Prostate gland (tissue), 2 donors: ENCODE results near the gene KLHL29. TPM values are rescaled to one million over a fixed set of nuclear protein-coding genes. Genes with fewer than 3 reads are reported as not detected.

Source experiments
- DNase-seq: peaks from one replicate; pipeline ENCODE4 v3.0.0-alpha.2; 2019; ENCODE audit warnings: low spot score
- H3K27ac ChIP-seq, 2 donors: fragments of 200-600 bp; sonication (generic); 2 replicates each; pipeline ENCODE4 v1.5.1; 2017 to 2019
- H3K27me3 ChIP-seq: fragments of 200-600 bp; sonication (generic); replicated peaks from 2 replicates; pipeline ENCODE4 v1.5.1; 2019; ENCODE audit not compliant: insufficient read depth
- H3K36me3 ChIP-seq, 2 donors: fragments of 200-600 bp; sonication (generic); 1 replicate in 1 of 2; 2 replicates in 1 of 2; pipeline versions ENCODE4 v1.5.1 to v1.8.1; 2017 to 2019
- H3K4me1 ChIP-seq: fragments of 200-600 bp; sonication (generic); replicated peaks from 2 replicates; pipeline ENCODE4 v1.5.1; 2019
- H3K4me3 ChIP-seq, 2 donors: fragments of 200-600 bp; sonication (generic); 2 replicates each; pipeline ENCODE4 v1.5.1; 2017 to 2019
- H3K9me3 ChIP-seq: fragments of 200-600 bp; sonication (generic); 2 replicates; pipeline ENCODE4 v1.5.1; 2017
- CTCF ChIP-seq, 4 experiments: fragments of 200-600 bp in 2 of 4; fragments of 450-650 bp in 2 of 4; sonication (generic) in 2 of 4; IDR thresholded peaks; 1 replicate in 3 of 4; 2 replicates in 1 of 4; pipeline ENCODE4 v1.5.1; 2016 to 2019; ENCODE audit warnings: antibody characterized with exemption in 4 of 4, mild to moderate bottlenecking in 2 of 4, moderate library complexity in 2 of 4
- POLR2A ChIP-seq: fragments of 450-650 bp; IDR thresholded peaks from one replicate; pipeline ENCODE4 v1.6.1; 2016; ENCODE audit warnings: antibody characterized with exemption, mild to moderate bottlenecking
- POLR2AphosphoS5 ChIP-seq: sonication (generic); formaldehyde crosslinking; IDR thresholded peaks from one replicate; pipeline ENCODE4 v1.6.1; 2017; ENCODE audit warnings: antibody characterized with exemption
- WGBS: methylation state at CpG from one replicate; pipeline ENCODE4 v1.1.5; 2018; 5-methylcytosine and 5-hydroxymethylcytosine counted together
- intact Hi-C: fragments of 100-400 bp; cut with DNase I; formaldehyde crosslinking; loops from one replicate; pipeline ENCODE4 v1.14.2; 2022
- total RNA-seq, 2 donors: library from RNA; depleted of rRNA; stranded (reverse); fragments of >200 nt; gene quantifications; one replicate each; pipeline ENCODE4 v1.1.0, GENCODE V29; 2016

KLHL29 gene
- total RNA-seq, 2 donors from 2014 or later: 23.3 to 24.8 TPM

- 0% methylated on average over 54 of the region's 63 CpGs for whole genome bisulfite sequencing
- TF ChIP-seq POLR2A (no peak), POLR2AphosphoS5 (no peak), CTCF (IDR thresholded peaks at IDR 0.05) (no peak)
These were observed 864 bp downstream of the KLHL29 start for GRCh38 chr2:23385748-23386338.

DNA sequence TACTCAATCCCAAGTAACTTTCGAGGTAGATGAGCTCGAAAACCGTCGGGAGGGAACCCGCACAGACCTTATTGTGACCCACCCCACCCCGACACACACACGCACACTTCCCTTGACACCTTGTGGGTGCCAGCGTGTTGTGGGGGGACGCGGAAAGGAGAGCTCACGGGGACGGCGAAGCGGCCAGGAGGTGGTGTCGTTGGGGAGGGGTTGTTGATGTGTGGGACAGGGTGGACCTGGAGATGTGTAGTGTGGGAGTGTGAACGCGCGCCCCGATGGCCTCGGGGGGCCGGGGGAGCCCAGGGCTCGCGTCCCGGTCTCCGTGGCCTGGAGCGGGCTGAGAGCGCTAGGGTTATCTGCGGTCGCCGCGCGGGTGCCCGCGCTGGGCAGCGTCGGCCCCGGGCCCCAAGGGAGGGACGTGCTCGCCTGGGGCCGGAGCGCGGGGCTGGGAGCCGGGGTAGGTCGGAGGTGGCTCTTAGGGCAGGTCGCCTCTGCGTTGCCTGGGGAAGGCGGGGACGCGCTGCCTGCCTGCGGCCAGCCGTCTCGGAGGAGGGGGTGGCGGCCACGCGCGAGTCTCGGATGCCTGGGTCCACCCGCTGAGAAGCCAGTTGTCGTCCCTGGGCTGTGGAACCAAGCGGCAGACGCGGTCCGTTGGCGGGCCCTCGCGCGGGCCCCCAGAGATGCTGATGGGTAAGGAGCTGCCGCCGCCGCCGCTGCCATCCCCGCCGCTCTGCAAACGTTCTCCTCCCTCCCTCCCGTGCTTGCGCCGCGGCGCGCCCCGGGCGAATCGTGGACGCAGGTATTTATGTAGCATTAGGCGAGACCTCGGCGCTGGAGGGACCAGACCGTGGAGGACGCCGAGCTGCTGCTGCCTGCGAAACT, 1.6 kb downstream of the KLHL29 start:
- intact Hi-C loops: loop anchor here (5.0 kb wide), 3 partner anchors 121 to 376 kb away; no protein-coding TSS in a partner anchor
- DNase-seq: peak; percentile 43
- H3K27me3 ChIP-seq: no peaks in the 10 kb centered on the region
- under 1% methylated on average over 75 of the region's 91 CpGs for WGBS
- peak in 1 of 4 experiments; percentile 5 for TF ChIP-seq CTCF (IDR thresholded peaks at IDR 0.05)
- no peak for TF ChIP-seq POLR2A
- TF ChIP-seq POLR2AphosphoS5: peak; percentile 38
- H3K27ac ChIP-seq: peak overlapping the region; percentile 78 to 79
- no peaks in the 10 kb centered on the region for H3K36me3 ChIP-seq
- H3K4me3 ChIP-seq: peak overlapping the region; percentile 62 to 70
- no peaks in the 10 kb centered on the region for H3K9me3 ChIP-seq
- no peaks in the 10 kb centered on the region for H3K4me1 ChIP-seq

More at GRCh38 chr2:23385748-23386338, 864 bp downstream of the KLHL29 start:
- H3K4me1 ChIP-seq: no peaks in the 10 kb centered on the region
- no peak for DNase-seq
- H3K27ac ChIP-seq: peak overlapping the region; percentile 78 to 79
- intact Hi-C loops: loop anchor here (5.0 kb wide), 3 partner anchors 121 to 376 kb away; no protein-coding TSS in a partner anchor
- no peaks in the 10 kb centered on the region for H3K36me3 ChIP-seq
- H3K27me3 ChIP-seq: no peaks in the 10 kb centered on the region
- peak overlapping the region; percentile 62 to 70 for H3K4me3 ChIP-seq
- no peaks in the 10 kb centered on the region for H3K9me3 ChIP-seq

- H3K4me1 ChIP-seq: no peaks in the 10 kb centered on the region
- H3K27ac ChIP-seq: peak overlapping the region; percentile 78 to 79
- H3K36me3 ChIP-seq: no peaks in the 10 kb centered on the region
- H3K9me3 ChIP-seq: no peaks in the 10 kb centered on the region
- intact Hi-C loops: loop anchor here (5.0 kb wide), 3 partner anchors 120 to 375 kb away; no protein-coding TSS in a partner anchor
- no peak for TF ChIP-seq POLR2A
- no peak for TF ChIP-seq POLR2AphosphoS5
- TF ChIP-seq CTCF (IDR thresholded peaks at IDR 0.05): no peak
- H3K27me3 ChIP-seq: no peaks in the 10 kb centered on the region
- H3K4me3 ChIP-seq: peak overlapping the region; percentile 62 to 70
- no peak for DNase-seq
- 5% methylated on average over 9 of the region's 9 CpGs for WGBS
These were observed 2.2 kb downstream of the KLHL29 start for GRCh38 chr2:23387221-23387550.

GRCh38 chr2:23387845-23388244, 2.9 kb downstream of the KLHL29 start:
- intact Hi-C loops: loop anchor here (5.0 kb wide), 3 partner anchors 119 to 374 kb away; no protein-coding TSS in a partner anchor
- 61% methylated on average over 3 of the region's 3 CpGs for WGBS

More at GRCh38 chr2:23387845-23388244, 2.9 kb downstream of the KLHL29 start:
- Histone ChIP-seq H3K4me1 (no peaks in the 10 kb centered on the region), H3K9me3 (no peaks in the 10 kb centered on the region), H3K4me3 (no peak overlapping the region), H3K36me3 (no peaks in the 10 kb centered on the region), H3K27ac (no peak overlapping the region), H3K27me3 (no peaks in the 10 kb centered on the region)
- no peak for DNase-seq
- no peak for TF ChIP-seq CTCF (IDR thresholded peaks at IDR 0.05)
